ENCODE data around the gene CUBN. TPM values are rescaled to one million over a fixed set of nuclear protein-coding genes. Genes with fewer than 3 reads are reported as not detected.

CUBN gene
- total RNA-seq, 4 donors from 2014 or later: 0.27 to 3.6 (median 0.96) TPM

GRCh38 chr10:16822726-16823360, 306.8 kb downstream of the CUBN start:
- intact Hi-C loops (cut with DNase I; ENCODE audit: low total_unique reads) (no loop called here), in situ Hi-C loops (cut with MboI; ENCODE audit: low sequenced_read_pairs in 4 of 4) (loop anchor here in 3 of 4 donors (25.0 kb wide), 3 partner anchors 386 to 1839 kb away; partner anchors contain the start of genes ARL5B (in 1 of the 3), NMT2 (in 1 of the 3), NSUN6 (in 1 of the 3) and PTER (in 1 of the 3))
- no peak overlapping the region for H3K4me3 ChIP-seq
- no peaks in the 10 kb centered on the region for H3K27me3 ChIP-seq
- H3K36me3 ChIP-seq: no peaks in the 10 kb centered on the region
- TF ChIP-seq CTCF (IDR thresholded peaks at IDR 0.05 in 4 of 5, conservative IDR thresholded peaks at IDR 0.05 in 1 of 5) (no peak), POLR2A (IDR thresholded peaks at IDR 0.05) (no peak)
- H3K9me3 ChIP-seq: no peaks in the 10 kb centered on the region
- no peak for DNase-seq
- no peak overlapping the region for H3K27ac ChIP-seq
- ATAC-seq: no peak
- peaks cover 4 to 10% of the 10 kb centered on the region in 2 donors for H3K4me1 ChIP-seq

- Histone ChIP-seq H3K4me3 (no peak overlapping the region), H3K27ac (no peak overlapping the region), H3K36me3 (no peaks in the 10 kb centered on the region), H3K4me1 (peaks cover 4 to 6% of the 10 kb centered on the region in 2 donors), H3K27me3 (no peaks in the 10 kb centered on the region), H3K9me3 (no peaks in the 10 kb centered on the region)
- no peak for DNase-seq
- in situ Hi-C loops (cut with MboI; ENCODE audit: low sequenced_read_pairs in 4 of 4) (loop anchor here in 3 of 4 donors (25.0 kb wide), 3 partner anchors 385 to 1840 kb away; partner anchors contain the start of genes ARL5B (in 1 of the 3), NMT2 (in 1 of the 3), NSUN6 (in 1 of the 3) and PTER (in 1 of the 3)), intact Hi-C loops (cut with DNase I; ENCODE audit: low total_unique reads) (no loop called here)
- no peak for ATAC-seq
- TF ChIP-seq CTCF (IDR thresholded peaks at IDR 0.05 in 4 of 5, conservative IDR thresholded peaks at IDR 0.05 in 1 of 5) (no peak), POLR2A (IDR thresholded peaks at IDR 0.05) (no peak)
Observed at GRCh38 chr10:16822027-16822426, 307.6 kb downstream of the CUBN start.

GRCh38 chr10:16820421-16820820, 309.2 kb downstream of the CUBN start:
- no peaks in the 10 kb centered on the region for H3K9me3 ChIP-seq
- in situ Hi-C loops (cut with MboI; ENCODE audit: low sequenced_read_pairs in 4 of 4) (loop anchor here in 3 of 4 donors (25.0 kb wide), 3 partner anchors 383 to 1842 kb away; partner anchors contain the start of genes ARL5B (in 1 of the 3), NMT2 (in 1 of the 3), NSUN6 (in 1 of the 3) and PTER (in 1 of the 3)), intact Hi-C loops (cut with DNase I; ENCODE audit: low total_unique reads) (no loop called here)
- H3K36me3 ChIP-seq: no peaks in the 10 kb centered on the region
- no peak for TF ChIP-seq CTCF (IDR thresholded peaks at IDR 0.05 in 4 of 5, conservative IDR thresholded peaks at IDR 0.05 in 1 of 5)
- no peak for TF ChIP-seq POLR2A (IDR thresholded peaks at IDR 0.05)
- ATAC-seq: no peak
- H3K4me1 ChIP-seq: peaks cover 17% of the 10 kb centered on the region in 2 donors
- no peaks in the 10 kb centered on the region for H3K27me3 ChIP-seq
- no peak for DNase-seq
- H3K4me3 ChIP-seq: no peak overlapping the region
- no peak overlapping the region for H3K27ac ChIP-seq

- ATAC-seq: no peak
- intact Hi-C loops (cut with DNase I; ENCODE audit: low total_unique reads): no loop called here
- in situ Hi-C loops (cut with MboI; ENCODE audit: low sequenced_read_pairs in 4 of 4): loop anchor here in 3 of 4 donors (25.0 kb wide), 3 partner anchors 383 to 1842 kb away; partner anchors contain the start of genes ARL5B (in 1 of the 3), NMT2 (in 1 of the 3), NSUN6 (in 1 of the 3) and PTER (in 1 of the 3)
Observed at GRCh38 chr10:16820018-16820417, 309.6 kb downstream of the CUBN start.

More at GRCh38 chr10:16820018-16820417, 309.6 kb downstream of the CUBN start:
- Histone ChIP-seq H3K9me3 (no peaks in the 10 kb centered on the region), H3K36me3 (no peaks in the 10 kb centered on the region), H3K4me3 (no peak overlapping the region), H3K27me3 (no peaks in the 10 kb centered on the region), H3K27ac (no peak overlapping the region), H3K4me1 (peaks cover 18 to 20% of the 10 kb centered on the region in 2 donors)
- DNase-seq: no peak
- no peak for TF ChIP-seq POLR2A (IDR thresholded peaks at IDR 0.05)
- no peak for TF ChIP-seq CTCF (IDR thresholded peaks at IDR 0.05 in 4 of 5, conservative IDR thresholded peaks at IDR 0.05 in 1 of 5)

Measured in gastrocnemius medialis (tissue), 4 donors.